Muscle layer of colon (tissue), 2 donors: ENCODE measurements around the gene SNAP47.

Experiments used
- H3K27ac ChIP-seq: one replicate; pipeline ENCODE4 v1.7.0; 2013; ENCODE audit warnings: low read depth, mild to moderate bottlenecking, low read length, moderate library complexity
- H3K27me3 ChIP-seq, 2 donors: one replicate each; pipeline ENCODE4 v1.7.0; 2013; ENCODE audit warnings: low read length in 2 of 2, mild to moderate bottlenecking in 2 of 2; ENCODE audit not compliant: insufficient read depth in 2 of 2, control insufficient read depth in 1 of 2
- H3K36me3 ChIP-seq: one replicate; pipeline ENCODE4 v1.7.0; 2013; ENCODE audit warnings: mild to moderate bottlenecking, low read length; ENCODE audit not compliant: insufficient read depth
- H3K4me1 ChIP-seq: one replicate; pipeline ENCODE4 v1.7.0; 2013; ENCODE audit warnings: mild to moderate bottlenecking, low read length; ENCODE audit not compliant: insufficient read depth
- H3K4me3 ChIP-seq, 2 donors: one replicate each; pipeline ENCODE4 v1.7.0; 2013; ENCODE audit warnings: low read length in 2 of 2, low read depth in 1 of 2, mild to moderate bottlenecking in 1 of 2, moderate library complexity in 1 of 2
- H3K9ac ChIP-seq: one replicate; pipeline ENCODE4 v1.7.0; 2013; ENCODE audit warnings: low read length
- H3K9me3 ChIP-seq: one replicate; pipeline ENCODE4 v1.7.0; 2013; ENCODE audit warnings: mild to moderate bottlenecking, low read length
- donor health status: abdominal sarcoma.
- donor health status: Adenocarcinoma of cecum.

SNAP47 gene

DNA sequence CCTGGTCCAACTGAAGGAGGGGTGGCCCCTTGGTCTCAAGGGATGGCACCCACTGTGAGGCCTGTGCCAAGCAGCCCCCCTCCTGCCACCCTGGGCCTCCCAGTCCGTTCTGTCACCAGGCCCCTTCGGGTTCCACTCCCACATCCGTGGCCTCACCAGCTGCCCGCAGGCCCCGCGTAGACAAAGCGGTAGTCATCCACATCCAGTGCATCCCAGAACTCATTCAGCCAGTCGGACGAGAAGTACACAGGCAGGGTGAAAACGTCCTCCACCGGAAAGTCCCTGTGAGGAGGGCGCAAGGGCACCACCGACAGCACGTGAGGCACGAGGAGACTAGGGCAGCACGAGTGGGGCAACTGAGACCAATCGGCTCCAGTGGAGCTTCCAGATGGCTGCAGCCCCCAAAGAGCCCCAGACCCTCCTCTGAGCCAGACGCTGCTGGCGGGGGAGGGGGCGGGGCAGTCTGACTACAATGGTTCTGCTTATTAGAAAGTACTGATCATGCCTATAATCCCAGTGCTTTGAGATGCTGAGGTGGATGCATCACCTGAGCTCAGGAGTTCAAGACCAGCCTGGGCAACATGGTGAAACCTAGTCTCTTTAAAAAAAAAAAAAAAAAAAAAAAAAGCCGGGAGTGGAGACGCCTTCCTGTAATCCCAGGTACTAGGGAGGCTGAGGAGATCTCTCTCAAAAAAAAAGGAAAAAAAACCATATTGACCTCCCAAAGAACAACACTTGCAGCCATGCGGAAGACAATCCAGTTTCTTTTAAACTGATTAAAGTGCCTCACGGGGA is 1.3 kb upstream of the SNAP47 start:
- H3K4me3 ChIP-seq: peak overlapping the region; percentile 91 to 95
- peaks cover 40% of the 10 kb centered on the region for H3K4me1 ChIP-seq
- peak overlapping the region; percentile 68 for H3K9ac ChIP-seq
- peaks cover 16% of the 10 kb centered on the region for H3K36me3 ChIP-seq
- no peaks in the 10 kb centered on the region for H3K27me3 ChIP-seq
- no peaks in the 10 kb centered on the region for H3K9me3 ChIP-seq
- H3K27ac ChIP-seq: peak overlapping the region; percentile 74

DNA sequence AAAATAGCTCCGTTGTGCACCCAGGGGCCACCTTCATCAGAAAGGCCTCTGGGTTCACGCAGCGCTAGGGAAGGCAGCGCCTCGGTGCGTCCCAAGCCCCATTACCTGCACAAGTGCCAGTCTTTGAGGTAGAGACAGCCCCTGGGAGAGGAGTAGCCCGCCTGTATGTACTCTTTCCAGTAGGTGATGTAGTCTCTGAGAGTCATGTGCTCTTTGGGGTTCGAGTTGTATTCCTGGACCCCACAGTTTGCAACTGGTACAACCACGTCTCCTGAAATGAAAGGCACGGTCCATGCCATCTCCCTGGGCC is 734 bp upstream of the SNAP47 start:
- peak overlapping the region; percentile 68 for H3K9ac ChIP-seq
- H3K4me1 ChIP-seq: peaks cover 35% of the 10 kb centered on the region
- H3K9me3 ChIP-seq: no peaks in the 10 kb centered on the region
- no peaks in the 10 kb centered on the region for H3K27me3 ChIP-seq
- peak overlapping the region; percentile 74 for H3K27ac ChIP-seq
- H3K36me3 ChIP-seq: peaks cover 20% of the 10 kb centered on the region
- peak overlapping the region; percentile 91 to 95 for H3K4me3 ChIP-seq

DNA sequence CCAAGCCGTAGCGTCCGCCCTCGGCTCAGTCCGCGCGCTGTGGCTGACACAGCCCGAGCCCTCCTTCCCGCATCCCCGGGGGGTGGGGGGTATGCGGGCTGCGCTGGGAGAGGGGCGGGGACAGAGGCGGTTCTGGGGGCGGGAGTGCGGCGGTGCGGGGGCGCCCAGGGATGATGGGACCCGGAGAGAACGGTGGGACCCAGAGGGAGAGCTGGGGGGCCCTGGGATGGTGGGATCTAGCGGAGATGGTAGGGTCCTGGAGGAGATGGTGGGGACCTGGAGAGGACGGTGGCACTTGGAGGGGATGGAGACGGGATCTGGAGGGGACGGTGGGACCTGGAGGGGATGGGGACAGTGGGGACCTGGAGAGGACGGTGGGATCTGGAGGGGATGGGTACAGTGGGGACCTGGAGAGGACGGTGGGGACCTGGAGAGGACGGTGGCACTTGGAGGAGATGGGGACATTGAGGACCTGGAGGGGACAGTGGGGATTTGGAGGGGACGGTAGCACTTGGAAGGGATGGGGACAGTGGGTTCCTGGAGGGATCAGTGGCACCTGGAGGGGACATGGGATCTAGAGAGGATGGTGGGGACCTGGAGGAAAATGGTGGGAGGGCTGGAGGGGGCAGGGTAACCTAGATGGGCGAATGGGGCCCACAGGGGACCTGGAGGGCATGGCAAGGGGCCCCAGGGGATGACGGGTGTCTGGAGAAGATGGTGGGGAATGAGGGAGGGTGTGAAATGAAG is 477 bp downstream of the SNAP47 start:
- no peaks in the 10 kb centered on the region for H3K9me3 ChIP-seq
- peaks cover 28% of the 10 kb centered on the region for H3K4me1 ChIP-seq
- H3K4me3 ChIP-seq: peak overlapping the region; percentile 91 to 95
- peak overlapping the region; percentile 78 for H3K27ac ChIP-seq
- peak overlapping the region; percentile 94 for H3K9ac ChIP-seq
- H3K36me3 ChIP-seq: peaks cover 22% of the 10 kb centered on the region
- H3K27me3 ChIP-seq: no peaks in the 10 kb centered on the region

DNA sequence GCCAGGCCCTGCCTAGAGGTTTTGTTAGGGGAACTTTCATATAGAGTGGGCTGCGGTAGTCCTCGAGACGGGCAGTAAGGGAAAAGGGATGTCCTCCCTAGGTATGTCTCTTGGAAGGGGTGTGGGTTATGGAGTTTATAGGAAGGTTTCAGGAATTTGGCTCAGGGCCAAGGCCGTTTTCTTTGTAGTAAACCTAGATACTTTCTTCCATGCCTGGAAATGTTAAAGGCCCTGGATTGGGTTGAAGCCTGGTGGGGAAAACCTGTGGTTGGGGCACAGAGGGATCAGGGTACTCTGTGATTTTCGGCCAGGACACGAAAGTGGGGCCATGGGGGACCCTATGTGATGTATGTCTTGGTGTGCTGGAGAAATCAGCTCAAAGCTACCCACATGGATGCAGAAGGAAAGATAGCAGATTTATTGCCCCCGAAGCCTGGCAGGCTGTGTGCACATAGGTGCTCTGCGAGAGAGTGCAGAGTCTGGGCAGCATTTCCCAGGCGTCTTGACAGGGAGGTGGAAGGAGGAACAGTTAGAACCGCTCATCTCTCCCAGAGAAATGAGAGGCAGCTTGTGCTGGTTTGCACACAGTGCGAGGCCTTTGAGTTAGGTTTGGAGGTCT is 1.7 kb downstream of the SNAP47 start:
- peaks cover 28% of the 10 kb centered on the region for H3K4me1 ChIP-seq
- H3K27ac ChIP-seq: no peak overlapping the region
- peaks cover 22% of the 10 kb centered on the region for H3K36me3 ChIP-seq
- no peak overlapping the region for H3K4me3 ChIP-seq
- H3K9ac ChIP-seq: no peak overlapping the region
- no peaks in the 10 kb centered on the region for H3K9me3 ChIP-seq
- no peaks in the 10 kb centered on the region for H3K27me3 ChIP-seq

DNA sequence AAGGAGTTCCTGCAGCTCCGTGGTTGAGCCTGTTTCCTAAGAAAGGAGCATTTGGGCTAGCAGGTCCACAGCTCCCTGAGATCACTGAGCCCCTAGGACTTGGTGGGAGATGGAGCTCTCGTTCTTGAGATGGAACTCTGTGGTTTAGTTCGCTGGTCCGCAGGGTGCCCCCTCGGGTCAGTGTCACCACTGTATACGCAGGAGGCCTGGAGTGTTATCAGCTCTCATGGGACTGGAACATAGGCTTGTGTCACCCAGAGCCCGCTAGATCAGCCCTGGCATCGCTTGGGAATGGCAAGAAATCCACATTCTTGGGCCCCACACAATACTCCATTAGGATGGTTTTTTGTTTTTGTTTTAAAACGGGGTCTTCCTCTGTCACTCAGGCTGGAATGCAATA is 3.6 kb downstream of the SNAP47 start:
- Histone ChIP-seq H3K4me1 (peaks cover 25% of the 10 kb centered on the region), H3K27ac (no peak overlapping the region), H3K9ac (no peak overlapping the region), H3K9me3 (no peaks in the 10 kb centered on the region), H3K4me3 (no peak overlapping the region), H3K27me3 (no peaks in the 10 kb centered on the region), H3K36me3 (peaks cover 7% of the 10 kb centered on the region)

DNA sequence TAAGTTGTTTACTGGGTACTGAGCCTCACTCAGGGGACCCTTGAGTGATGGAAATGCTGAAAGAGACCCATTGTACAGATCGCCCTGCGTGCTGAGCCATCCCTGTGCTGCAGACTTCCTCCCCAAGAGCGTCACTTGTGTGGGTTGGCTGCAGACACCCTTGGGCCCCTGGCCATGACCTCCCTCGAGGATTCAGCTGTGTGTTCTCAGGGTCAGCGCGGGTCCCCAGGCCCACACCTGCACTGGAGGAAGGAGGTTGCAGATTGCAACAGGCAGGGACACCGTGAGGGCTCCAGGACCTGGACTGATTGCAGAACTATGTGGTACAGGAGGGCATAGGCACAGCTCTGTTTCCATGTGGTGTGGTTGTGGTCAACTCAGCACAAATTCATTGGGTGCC is 4.4 kb downstream of the SNAP47 start:
- Histone ChIP-seq H3K4me3 (no peak overlapping the region), H3K27me3 (no peaks in the 10 kb centered on the region), H3K9ac (no peak overlapping the region), H3K4me1 (peaks cover 17% of the 10 kb centered on the region), H3K9me3 (no peaks in the 10 kb centered on the region), H3K27ac (no peak overlapping the region), H3K36me3 (peaks cover 7% of the 10 kb centered on the region)

DNA sequence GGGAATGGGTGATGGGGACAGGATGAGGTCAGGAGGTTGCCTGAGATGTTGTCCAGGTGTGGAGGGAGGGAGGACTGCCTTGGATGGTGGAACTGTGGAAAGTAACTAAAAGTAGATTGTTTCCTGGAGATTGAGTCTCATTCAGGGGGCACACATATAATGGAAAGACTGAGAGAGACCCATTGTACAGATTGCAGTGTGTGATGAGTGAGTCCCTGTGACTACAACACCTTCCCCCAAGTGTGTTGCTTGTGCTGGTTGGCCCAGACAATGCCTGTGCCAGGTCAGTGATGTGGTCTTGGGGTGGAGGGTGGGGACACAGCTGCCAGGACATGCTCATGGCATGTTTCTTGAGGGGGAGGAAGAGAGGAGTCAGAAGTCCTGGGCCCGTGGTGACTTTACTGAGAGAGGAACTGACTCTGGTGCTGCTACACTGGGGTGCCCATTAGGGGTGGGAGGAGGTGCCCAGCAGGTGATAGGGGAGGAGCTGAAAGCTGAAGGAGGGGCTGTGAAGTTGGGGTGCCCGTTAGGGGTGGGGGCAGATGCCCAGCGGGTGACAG is 5.2 kb downstream of the SNAP47 start:
- H3K4me1 ChIP-seq: peaks cover 17% of the 10 kb centered on the region
- H3K36me3 ChIP-seq: peaks cover 7% of the 10 kb centered on the region
- no peak overlapping the region for H3K9ac ChIP-seq
- no peaks in the 10 kb centered on the region for H3K27me3 ChIP-seq
- no peaks in the 10 kb centered on the region for H3K9me3 ChIP-seq
- no peak overlapping the region for H3K27ac ChIP-seq
- H3K4me3 ChIP-seq: no peak overlapping the region

DNA sequence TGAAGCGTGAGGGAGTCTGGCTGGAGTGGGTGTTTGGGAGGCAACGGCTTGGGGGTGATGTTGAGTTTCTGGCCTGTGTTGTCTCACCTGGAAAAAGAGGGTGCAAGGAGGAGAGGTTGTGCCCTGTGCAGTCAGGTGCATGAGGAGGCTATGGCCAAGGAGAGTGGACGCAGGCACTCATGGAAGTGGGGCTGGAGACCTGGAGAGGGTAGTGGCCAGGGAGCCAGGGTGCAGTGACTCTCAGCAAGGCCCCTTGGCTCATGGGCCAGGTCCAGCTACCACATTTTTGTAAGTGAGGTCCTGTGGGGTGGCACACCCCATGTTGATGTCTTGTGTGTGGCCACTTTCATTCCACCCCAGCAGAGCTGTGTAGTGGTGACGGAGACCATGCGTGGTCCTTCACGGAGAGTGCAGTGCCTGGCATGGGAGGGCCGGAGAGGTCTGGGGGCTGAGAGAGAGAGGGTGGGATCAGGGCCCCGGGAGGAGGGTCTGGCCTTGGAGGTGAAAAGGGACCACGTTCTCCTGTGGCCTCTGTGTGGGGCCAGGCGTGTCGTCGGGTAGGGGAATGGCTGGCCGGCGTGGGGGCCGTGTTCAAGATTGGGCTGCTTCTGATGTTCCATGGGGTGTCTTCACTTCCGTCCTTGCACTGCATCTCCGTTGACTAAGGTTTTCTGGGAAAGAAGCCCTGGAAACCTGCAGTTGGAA is 6.1 kb downstream of the SNAP47 start:
- no peak overlapping the region for H3K4me3 ChIP-seq
- peaks cover 7% of the 10 kb centered on the region for H3K36me3 ChIP-seq
- H3K4me1 ChIP-seq: peaks cover 10% of the 10 kb centered on the region
- H3K9me3 ChIP-seq: no peaks in the 10 kb centered on the region
- H3K27me3 ChIP-seq: no peaks in the 10 kb centered on the region
- H3K27ac ChIP-seq: no peak overlapping the region
- H3K9ac ChIP-seq: no peak overlapping the region

DNA sequence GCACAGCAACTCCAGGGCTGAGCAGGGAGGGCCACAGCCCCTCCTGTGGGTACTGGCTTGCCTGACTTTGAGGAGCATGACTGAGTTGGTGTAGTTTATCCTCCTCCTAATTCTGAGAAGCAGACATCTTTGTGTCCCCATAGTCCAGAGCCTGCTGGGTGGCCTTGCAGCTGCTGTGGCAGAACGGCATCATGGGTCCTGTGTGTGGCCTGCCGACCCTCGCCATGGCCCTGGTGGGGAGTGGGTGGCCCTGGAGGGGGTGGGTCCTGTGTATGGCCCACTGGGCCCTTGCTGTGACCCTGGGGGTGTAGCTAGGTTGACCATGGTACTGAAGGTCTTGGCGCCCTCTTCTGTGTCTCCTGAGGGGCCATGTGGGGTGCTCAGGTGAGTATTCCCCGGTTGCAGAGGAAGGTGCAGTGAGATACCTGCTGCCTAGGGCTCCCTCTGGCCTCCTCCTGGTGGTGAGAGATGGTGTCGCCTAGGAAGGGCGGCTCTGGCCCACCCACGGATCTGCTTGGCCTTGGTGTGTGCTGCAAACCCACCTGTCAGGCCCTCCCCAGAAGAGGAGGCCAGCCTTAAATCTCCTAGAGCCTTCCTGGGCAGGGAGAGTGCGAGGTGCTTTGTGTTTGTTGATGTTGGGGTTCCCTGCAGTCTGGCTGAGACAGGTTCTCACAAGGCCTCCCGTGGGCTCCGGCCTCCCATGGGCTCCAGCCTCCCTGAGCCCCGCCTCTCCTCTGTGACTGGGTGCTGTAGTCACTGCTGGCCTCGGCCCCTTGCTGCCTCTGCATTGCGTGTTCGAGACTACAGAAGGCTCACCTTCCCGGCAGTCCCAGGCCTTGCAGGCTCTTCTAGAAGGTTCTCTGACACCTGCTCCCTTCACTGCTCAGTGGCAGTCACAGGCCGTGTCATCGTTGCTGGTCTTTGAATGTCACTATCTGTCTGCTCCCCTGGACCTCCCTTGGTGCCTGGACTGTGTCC is 7.8 kb downstream of the SNAP47 start:
- Histone ChIP-seq H3K27ac (no peak overlapping the region), H3K4me3 (no peak overlapping the region), H3K36me3 (peaks cover 7% of the 10 kb centered on the region), H3K27me3 (no peaks in the 10 kb centered on the region), H3K9ac (no peak overlapping the region), H3K9me3 (no peaks in the 10 kb centered on the region), H3K4me1 (peaks cover 14% of the 10 kb centered on the region)

DNA sequence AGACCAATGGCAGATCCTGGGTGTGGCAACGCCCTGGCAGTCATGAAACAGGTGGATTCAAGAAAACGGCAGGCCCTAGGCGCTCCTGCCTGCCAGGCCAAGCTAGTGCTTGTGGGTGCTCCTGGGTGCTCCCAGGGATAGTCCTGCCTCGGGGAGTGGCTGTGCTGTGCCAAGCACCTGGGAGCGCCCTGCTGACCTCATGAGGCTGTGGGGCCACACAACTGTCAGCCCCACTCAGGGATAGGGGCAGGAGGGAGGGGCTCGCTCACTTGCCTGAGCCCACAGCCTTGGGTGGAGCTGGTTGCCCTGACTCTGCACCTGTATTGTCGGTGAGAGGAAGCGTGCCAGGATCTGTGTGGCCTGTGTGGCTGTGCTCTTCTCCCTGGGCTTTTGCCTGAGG is 9.4 kb downstream of the SNAP47 start:
- H3K27me3 ChIP-seq: no peaks in the 10 kb centered on the region
- H3K4me1 ChIP-seq: peaks cover 28% of the 10 kb centered on the region
- H3K27ac ChIP-seq: no peak overlapping the region
- no peaks in the 10 kb centered on the region for H3K9me3 ChIP-seq
- H3K9ac ChIP-seq: no peak overlapping the region
- H3K36me3 ChIP-seq: peaks cover under 1% of the 10 kb centered on the region
- no peak overlapping the region for H3K4me3 ChIP-seq
